Pons (tissue), 1 donor: Measurements from ENCODE around the gene PRF1.
"Not testable (repeated sequence)": the region's sequence is repeated elsewhere in the genome, so short reads cannot be mapped to it uniquely, and the experiment has no call there.

Experiments used
- DNase-seq: peaks from one replicate; pipeline ENCODE4 v3.0.0-alpha.2; 2016; ENCODE audit warnings: low spot score

The PRF1 gene

GRCh38 chr10:70602665-70603448 lies at the start of gene PRF1:
Gene PRF1 (minus strand): TSS chr10:70602741. CDS start chr10:70600902, 1,839 bp downstream.
- DNase-seq = no peak

DNA sequence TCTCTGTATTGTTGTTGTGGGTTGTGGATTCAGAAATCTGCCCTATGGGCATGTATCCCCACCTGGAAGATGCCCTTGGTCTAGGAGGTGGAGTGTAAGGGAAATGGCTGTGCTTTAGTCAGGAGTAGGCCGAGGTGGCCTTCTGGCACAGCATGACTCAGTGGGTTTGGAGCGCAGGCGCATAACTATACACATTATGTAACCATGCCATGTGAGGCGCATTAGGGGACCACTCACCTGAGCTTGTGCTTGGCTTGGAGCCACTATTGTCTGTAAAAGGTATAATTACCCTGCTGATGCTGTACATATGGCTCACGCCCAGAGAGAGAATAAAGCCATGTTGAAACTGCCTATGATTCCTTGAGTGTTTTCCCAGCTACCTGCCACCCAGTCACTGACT lies 49.1 kb upstream of the PRF1 start:
- DNase-seq = no peak

DNA sequence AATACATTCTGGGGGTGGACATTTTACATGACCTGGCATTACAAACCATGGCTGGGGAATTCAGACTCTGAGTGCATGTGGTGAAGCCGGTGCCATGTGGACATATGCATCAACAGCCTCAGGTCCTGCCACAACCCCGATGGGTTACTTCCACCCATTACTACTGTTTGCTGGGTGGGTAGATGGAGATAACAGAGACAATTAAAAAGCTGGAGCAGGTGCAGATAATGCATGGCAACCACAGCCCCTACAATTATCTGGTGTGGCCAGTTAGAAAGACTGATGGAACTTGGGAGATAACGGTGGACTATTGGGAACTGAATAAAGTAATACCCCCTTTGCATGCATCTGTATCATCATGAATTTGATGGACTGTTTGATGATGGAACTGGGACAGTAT lies 48.2 kb upstream of the PRF1 start:
- no peak for DNase-seq

DNA sequence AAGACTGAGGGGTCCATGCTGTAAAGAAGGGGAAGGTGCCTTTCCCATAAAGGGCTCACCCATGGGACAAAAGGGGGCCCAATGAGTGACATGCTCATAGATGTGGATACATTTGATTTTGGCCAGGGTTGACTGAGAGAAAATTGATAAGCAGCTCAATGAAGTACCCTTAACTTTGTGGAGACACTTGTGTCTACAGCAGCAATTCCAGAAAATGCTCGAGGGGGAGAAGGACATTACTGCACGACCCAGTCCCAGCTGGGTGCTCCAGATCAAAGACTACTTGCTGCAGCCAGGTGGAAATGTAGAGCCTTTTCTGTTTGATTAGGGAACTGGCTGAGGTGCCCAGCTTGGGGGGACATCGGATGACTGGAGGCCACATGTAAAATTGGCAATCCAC lies 47.6 kb upstream of the PRF1 start:
- no peak for DNase-seq

GRCh38 chr10:70649526-70649925 lies 47.0 kb upstream of the PRF1 start:
- DNase-seq = no peak

DNA sequence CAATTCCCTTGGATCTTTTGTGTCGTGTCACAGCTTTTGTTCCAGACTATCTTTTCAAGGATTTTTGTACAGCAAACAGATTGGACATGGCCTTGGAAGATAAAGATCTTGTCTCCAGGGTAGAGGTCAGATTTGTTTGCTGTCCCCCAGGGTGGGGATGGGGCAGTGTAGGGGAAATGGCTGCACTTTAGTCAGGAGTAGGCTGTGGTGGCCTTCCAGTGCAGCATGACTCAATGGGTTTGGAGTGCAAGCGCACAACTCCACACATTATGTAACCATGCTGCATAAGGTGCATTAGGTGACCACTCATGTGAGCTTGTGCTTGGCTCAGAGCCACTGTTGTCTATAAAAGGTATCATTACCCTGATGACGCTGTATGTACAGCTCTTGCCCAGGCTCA lies 45.9 kb upstream of the PRF1 start:
- no peak for DNase-seq

DNA sequence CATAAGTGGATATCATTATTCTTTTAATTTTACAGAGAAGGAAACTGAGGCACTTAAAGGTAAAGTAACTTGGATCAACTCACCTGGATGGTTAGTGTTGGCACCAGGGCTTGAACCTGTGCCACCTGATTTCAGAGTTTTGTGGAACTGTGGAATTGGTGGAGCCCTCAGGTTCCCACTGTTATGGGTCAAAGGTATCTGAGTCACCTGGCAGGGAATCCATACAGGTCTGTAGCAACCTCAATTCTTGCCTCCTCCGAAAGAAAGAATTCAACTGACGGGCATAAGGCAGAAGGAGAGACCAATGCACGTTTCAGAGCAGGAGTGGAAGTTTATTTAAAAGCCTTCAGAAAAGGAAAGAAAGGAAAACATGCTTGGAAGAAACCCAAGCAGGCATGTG lies 44.5 kb upstream of the PRF1 start:
- no peak for DNase-seq

- DNase-seq = not testable (repeated sequence)
These were observed 42.4 kb upstream of the PRF1 start for GRCh38 chr10:70644959-70645358.

GRCh38 chr10:70643272-70643671 lies 40.7 kb upstream of the PRF1 start:
- not testable (repeated sequence) for DNase-seq

DNA sequence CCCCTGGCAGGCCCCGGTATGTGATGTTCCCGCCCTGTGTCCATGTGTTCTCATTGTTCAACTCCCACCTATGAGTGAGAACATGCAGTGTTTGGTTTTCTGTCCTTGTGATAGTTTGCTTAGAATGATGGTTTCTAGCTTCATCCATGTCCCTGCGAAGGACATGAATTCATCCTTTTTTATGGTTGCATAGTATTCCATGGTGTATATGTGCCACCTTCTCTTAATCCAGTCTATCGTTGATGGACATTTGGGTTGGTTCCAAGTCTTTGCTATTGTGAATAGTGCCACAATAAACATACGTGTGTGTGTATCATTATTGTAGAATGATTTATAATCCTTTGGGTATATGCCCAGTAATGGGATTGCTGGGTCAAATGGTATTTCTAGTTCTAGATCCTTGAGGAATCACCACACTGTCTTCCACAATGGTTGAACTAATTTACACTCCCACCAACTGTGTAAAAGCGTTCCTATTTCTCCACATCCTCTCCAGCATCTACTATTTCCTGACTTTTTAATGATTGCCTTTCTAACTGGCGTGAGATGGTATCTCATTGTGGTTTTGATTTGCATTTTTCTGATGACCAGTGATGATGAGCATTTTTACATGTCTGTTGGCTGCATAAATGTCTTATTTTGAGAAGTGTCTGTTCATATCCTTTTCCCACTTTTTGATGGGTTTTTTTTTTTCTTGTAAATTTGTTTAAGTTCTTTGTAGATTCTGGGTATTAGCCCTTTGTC lies 37.3 kb upstream of the PRF1 start:
- not testable (repeated sequence) for DNase-seq

- DNase-seq = not testable (repeated sequence)
These were observed 32.0 kb upstream of the PRF1 start for GRCh38 chr10:70634515-70634914.

- no peak for DNase-seq
These were observed 31.5 kb upstream of the PRF1 start for GRCh38 chr10:70634011-70634410.

GRCh38 chr10:70631735-70632134 lies 29.2 kb upstream of the PRF1 start:
- not testable (repeated sequence) for DNase-seq

DNA sequence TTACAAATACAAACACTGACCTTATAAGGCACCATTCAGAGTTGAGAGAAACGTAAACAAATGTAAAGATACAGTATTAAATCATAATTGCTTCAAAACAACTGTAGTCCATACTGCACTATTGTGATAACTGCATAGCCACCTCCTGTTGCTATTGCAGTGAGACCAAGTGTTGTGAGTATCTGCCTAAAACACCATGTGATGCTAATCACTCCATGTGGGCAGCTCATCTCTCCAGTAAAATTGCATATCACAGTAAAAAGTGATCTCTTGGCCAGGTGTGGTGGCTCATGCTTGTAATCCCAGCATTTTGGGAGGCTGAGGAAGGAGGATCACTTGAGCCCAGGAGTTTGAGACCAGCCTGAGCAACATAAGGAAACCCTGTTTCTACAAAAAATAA lies 26.8 kb upstream of the PRF1 start:
- no peak for DNase-seq

DNA sequence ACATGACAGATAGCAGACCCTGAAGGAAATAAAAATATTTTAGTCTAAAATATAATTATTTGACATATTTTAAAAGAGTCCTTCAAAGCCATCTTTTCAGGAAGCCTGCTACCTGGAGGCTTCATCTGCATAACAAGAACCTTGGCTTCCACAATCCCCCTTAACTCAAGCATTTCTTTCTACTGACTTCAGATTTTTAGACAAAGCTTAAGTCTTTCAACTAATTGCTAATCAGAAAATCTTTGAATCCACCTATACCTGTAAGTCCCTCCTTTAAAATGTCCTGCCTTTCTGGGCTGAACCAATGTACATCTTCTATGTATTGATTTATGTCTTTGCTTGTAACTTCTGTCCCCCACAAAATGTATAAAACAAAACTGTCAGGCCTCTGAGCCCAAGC lies 23.5 kb upstream of the PRF1 start:
- no peak for DNase-seq

DNA sequence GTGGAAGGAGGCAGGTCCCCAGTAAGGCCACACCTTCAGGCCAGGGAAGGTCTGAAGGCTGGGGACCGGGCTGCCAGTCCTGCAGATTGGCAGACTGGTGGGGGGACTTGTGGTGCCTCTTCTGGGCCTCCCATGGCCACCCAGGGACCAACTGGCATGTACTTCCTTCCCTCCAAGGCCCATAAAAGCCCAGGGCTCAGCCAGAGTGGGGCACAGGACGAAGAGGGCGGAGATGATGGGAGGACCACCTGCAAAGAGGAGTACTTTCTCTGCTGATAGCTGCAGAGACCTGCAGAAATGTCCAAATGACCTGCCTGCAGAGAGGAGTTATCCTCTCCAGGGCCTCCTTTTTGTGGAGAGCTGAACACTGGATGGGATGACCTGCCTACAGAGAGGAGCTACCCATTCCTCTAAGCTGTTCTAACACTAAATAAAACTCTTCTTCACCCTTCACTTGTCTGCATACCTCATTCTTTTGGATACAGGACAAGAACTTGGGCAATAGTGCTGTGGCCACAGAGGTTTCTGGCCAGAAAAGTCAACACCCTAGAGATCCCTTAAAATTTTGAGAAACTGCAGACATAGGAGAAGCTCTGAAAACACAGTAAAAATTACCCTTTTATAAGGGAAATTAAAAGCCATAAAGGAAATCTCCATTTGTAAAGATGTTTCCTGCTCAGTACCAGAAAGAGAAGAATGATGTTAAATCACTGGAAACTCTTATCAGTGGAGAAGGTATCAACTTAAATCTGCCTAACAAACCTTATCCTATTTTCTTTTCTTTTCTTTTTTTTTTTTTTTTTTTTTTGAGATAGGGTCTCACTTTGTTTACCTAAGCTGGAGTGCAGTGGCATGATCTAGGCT lies 20.7 kb upstream of the PRF1 start:
- no peak for DNase-seq

- DNase-seq = no peak
These were observed 20.0 kb upstream of the PRF1 start for GRCh38 chr10:70622541-70622940.

DNA sequence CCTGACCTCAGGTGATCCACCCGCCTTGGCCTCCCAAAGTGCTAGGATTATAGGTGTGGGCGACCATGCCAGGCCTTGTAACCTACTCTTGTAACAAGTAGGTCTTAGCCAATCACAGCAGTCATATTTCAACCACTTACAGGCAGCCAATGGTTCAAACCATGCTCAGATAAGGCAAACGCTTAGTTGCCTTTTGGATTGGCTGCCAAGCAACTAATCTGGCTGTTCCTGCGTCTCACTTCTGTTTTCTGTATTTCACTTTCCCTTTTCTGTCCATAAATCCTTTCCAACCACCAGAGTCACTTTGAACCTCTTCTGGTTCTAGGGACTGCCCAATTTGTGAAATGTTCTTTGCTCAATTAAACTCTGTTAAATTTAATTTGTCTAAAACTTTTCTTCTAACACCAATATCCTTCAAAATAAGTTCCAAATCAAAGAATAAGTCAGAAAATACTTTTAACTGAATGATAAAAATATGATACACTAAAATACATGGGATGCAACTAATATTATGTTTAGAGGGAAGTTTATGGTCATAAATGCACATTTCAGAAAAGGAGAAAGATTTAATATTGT lies 19.1 kb upstream of the PRF1 start:
- no peak for DNase-seq

DNA sequence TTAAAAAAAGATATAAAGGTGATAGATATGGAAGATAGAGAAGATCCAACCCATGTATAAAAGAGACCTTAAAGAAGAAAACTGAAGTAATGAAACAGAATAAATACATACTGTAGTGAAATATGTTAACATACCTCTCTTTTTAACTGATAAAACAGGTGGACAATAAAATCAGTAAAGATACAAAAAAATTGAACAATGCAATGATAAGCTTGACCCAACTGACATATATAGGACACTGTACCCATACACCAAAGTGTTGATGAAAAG lies 17.4 kb upstream of the PRF1 start:
- no peak for DNase-seq

GRCh38 chr10:70619271-70620019 lies 16.9 kb upstream of the PRF1 start:
- peak; percentile 19 for DNase-seq

DNA sequence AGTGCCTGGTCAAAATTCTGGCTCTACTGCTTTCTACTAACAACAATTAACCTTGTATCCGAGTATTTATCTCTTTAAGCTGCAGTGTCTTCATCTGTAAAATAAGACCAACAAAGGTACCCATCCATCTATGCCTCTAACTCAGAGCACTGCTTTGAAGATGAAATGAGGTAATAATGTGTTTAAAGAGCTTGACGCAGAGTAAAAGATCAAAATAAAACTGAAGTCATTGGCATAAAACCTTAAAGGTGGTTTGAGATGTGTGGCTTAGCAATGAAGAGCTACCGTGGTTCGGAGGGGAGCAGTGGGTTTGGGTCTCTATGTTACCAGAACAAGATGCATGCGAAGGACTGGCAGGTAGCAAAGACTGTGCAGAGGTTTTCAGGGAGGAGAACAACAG lies 16.1 kb upstream of the PRF1 start:
- no peak for DNase-seq
